Measurements from ENCODE around the gene DCAF15.
"Not testable (repeated sequence)": the region's sequence is repeated elsewhere in the genome, so short reads cannot be mapped to it uniquely, and the experiment has no call there.

DCAF15 gene

GRCh38 chr19:13959141-13959961 lies 7.0 kb downstream of the DCAF15 start:
- DNase-seq (ENCODE audit: low read depth in 1 of 2, low spot score in 1 of 2) = no peak

GRCh38 chr19:13959962-13960862 lies 7.9 kb downstream of the DCAF15 start:
- no peak for DNase-seq (ENCODE audit: low read depth in 1 of 2, low spot score in 1 of 2)

GRCh38 chr19:13960863-13961784 lies 8.8 kb downstream of the DCAF15 start:
- no peak for DNase-seq (ENCODE audit: low read depth in 1 of 2, low spot score in 1 of 2)

- DNase-seq (ENCODE audit: low read depth in 1 of 2, low spot score in 1 of 2) = no peak
Observed at GRCh38 chr19:13961826-13962698, 9.8 kb downstream of the DCAF15 start.

DNA sequence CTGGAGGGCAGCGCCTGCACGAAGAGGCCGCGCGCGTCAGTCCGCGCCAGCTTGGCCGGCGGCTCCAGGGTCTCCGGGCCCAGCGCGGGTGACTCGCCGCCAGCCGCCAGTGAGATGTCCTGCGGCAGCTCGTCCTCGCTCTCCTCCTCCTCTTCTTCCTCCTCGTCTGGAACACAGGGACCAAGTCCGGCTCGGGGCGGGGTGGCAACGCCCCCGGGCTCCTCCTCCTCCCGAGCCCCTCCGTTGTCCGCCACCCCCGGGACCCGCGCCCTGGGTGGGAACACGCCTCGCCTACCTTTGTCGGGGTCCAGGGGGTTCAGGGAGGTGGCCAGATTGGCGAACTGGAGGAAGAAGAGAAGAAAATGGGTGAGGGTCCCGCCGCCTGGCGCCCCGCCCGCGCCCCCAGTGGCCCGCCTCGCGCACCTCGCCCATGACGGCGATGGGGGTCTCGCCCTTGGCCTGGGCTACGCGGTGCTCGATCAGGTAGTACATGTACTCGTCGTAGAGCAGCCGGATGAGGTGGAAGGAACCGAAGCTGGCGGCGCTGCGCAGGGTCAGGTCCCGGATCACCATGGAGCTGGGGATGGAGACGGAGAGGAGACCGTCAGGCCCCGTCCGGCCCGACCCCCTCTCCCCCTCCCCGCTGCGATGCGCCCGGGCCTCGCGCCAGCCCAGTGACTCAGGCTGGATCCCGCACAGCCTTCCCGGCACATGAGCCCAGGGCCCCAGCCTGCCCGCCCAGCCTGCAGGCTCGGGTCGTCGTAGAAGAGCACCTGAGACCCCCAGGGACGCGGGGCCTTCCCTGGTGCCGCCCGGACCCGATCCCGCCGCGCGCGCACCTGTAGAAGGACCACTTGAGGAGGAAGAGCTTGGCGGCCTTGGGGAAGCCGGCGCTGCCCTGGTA lies 10.6 kb downstream of the DCAF15 start:
- no peak for DNase-seq (ENCODE audit: low read depth in 1 of 2, low spot score in 1 of 2)

- DNase-seq (ENCODE audit: low read depth in 1 of 2, low spot score in 1 of 2) = no peak
Observed at GRCh38 chr19:13963603-13964105, 11.3 kb downstream of the DCAF15 start.

- no peak for DNase-seq (ENCODE audit: low read depth in 1 of 2, low spot score in 1 of 2)
Observed at GRCh38 chr19:13964776-13965175, 12.5 kb downstream of the DCAF15 start.

- no peak for DNase-seq (ENCODE audit: low read depth in 1 of 2, low spot score in 1 of 2)
Observed at GRCh38 chr19:13965377-13965896, 13.1 kb downstream of the DCAF15 start.

- DNase-seq (ENCODE audit: low read depth in 1 of 2, low spot score in 1 of 2) = no peak
Observed at GRCh38 chr19:13965926-13966683, 13.8 kb downstream of the DCAF15 start.

- no peak for DNase-seq (ENCODE audit: low read depth in 1 of 2, low spot score in 1 of 2)
Observed at GRCh38 chr19:13966684-13967128, 14.4 kb downstream of the DCAF15 start.

GRCh38 chr19:13967206-13967605 lies 14.9 kb downstream of the DCAF15 start:
- not testable (repeated sequence) for DNase-seq (ENCODE audit: low read depth in 1 of 2, low spot score in 1 of 2)

DNA sequence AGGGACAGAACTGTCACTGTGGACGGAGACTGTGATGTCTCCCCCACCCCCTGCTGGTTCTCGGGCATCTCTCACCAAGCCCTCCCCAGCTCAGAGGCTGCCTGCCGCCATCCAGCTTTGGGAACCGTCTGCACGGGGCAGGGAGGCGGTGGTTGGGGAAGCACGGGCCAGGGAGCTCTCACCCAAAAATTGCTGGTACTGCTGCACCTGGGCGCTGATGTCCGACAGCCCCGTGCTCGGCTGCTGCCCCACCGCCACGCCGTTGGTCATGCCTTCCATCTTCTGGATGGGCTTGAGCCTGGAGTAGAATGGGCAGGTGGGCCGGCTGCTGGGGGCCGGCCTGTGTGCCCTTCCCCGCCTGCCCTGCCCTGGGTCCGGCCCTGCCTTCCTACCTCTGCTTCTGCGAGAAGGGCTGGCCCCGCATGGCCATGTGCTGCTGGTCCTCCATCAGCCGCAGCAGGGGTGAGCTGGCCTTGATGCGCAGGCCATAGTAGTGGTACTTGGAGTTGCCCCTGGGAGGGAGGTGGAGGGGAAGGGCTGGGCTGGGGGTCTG lies 16.1 kb downstream of the DCAF15 start:
- DNase-seq (ENCODE audit: low read depth in 1 of 2, low spot score in 1 of 2) = no peak

- DNase-seq (ENCODE audit: low read depth in 1 of 2, low spot score in 1 of 2) = no peak
Observed at GRCh38 chr19:13968999-13969398, 16.7 kb downstream of the DCAF15 start.

DNA sequence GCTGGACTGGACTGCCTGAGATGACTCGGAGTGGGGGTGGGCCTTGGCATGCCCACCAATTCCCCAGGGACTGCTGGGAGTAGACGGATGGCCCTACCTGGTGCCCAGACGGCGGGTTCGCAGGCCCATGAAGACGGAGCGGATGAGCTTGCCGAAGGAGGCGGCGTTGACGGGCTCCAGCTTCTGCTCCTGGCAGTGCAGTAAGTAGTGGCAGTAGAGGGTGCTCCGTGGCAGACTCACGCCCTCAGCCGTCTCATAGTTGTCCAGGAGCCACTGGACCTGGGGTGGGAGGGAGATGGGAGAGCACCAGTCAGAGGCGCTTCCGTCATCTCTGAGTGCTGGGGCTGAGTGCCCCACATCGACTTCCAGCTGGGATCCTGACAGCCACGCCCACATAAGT lies 17.6 kb downstream of the DCAF15 start:
- no peak for DNase-seq (ENCODE audit: low read depth in 1 of 2, low spot score in 1 of 2)

DNA sequence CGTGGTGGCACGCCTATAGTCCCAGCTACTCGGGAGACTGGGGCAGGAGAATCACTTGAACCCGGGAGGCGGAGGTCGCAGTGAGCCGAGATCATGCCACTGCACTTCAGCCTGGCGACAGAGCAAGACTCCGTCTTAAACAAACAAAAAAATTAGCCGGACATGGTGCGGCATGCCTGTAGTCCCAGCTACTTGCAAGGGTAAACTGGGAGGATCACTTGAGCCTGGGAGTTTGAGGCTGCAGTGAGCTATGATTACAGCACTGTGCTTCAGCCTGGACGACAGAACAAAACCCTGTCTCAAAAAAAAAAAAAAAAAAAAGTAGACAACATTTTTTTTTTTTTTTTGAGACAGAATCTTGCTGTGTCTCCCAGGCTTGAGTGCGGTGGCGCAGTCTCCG lies 19.6 kb downstream of the DCAF15 start:
- not testable (repeated sequence) for DNase-seq (ENCODE audit: low read depth in 1 of 2, low spot score in 1 of 2)

- no peak for DNase-seq (ENCODE audit: low read depth in 1 of 2, low spot score in 1 of 2)
Observed at GRCh38 chr19:13972368-13973155, 20.3 kb downstream of the DCAF15 start.

DNA sequence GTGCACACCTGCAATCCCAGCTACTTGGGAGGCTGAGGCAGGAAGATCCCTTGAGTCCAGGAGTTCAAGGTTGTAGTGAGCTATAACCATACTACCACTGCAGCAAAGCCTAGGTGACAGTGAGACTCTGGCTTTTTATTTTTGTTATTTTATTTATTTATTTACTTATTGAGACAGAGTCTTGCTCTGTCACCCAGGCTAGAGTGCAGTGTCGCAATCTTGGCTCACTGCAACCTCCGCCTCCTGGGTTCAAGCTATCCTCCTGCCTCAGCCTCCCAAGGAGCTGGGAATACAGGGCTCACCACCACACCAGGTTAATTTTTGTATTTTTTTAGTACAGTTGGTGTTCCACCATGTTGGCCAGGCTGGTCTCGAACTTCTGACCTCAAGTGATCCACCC lies 21.2 kb downstream of the DCAF15 start:
- DNase-seq (ENCODE audit: low read depth in 1 of 2, low spot score in 1 of 2) = not testable (repeated sequence)

All from stimulated activated CD4-positive, alpha-beta T cell treated with anti-CD3 and anti-CD28 coated beads, Interleukin-15, amount 100 ng/mL, for 1 hour (primary cell).